GM18909 (cell line): Measurements from ENCODE around the gene EVX2.

Source experiments
- ATAC-seq: cut with Tn5 transposase; IDR thresholded peaks from one replicate; pipeline ENCODE4 v1.9.1; 2021; ENCODE audit warnings: mild to moderate bottlenecking; ENCODE audit not compliant: unreplicated experiment, poor library complexity

Gene EVX2

GRCh38 chr2:176109946-176110345, 26.2 kb upstream of the EVX2 start:
- ATAC-seq: no peak

- ATAC-seq: no peak
Measured at GRCh38 chr2:176109192-176109901, 25.6 kb upstream of the EVX2 start.

- ATAC-seq: no peak
Measured at GRCh38 chr2:176107731-176108181, 24.0 kb upstream of the EVX2 start.

- ATAC-seq: no peak
Measured at GRCh38 chr2:176106581-176107539, 23.1 kb upstream of the EVX2 start, which contains the start of gene HOXD11. Gene HOXD11 (plus strand): TSS chr2:176107280. CDS start chr2:176107356, 76 bp downstream.

- no peak for ATAC-seq
Measured at GRCh38 chr2:176105730-176106580, 22.2 kb upstream of the EVX2 start.

- no peak for ATAC-seq
Measured at GRCh38 chr2:176105078-176105729, 21.4 kb upstream of the EVX2 start.

GRCh38 chr2:176104316-176105077, 20.7 kb upstream of the EVX2 start:
- ATAC-seq: no peak

- no peak for ATAC-seq
Measured at GRCh38 chr2:176103742-176104315, 20.1 kb upstream of the EVX2 start.

GRCh38 chr2:176103194-176103593, 19.4 kb upstream of the EVX2 start:
- no peak for ATAC-seq

- ATAC-seq: no peak
Measured at GRCh38 chr2:176102309-176102866, 18.6 kb upstream of the EVX2 start.

- ATAC-seq: no peak
Measured at GRCh38 chr2:176101842-176102241, 18.1 kb upstream of the EVX2 start.

GRCh38 chr2:176101216-176101830, 17.6 kb upstream of the EVX2 start:
- ATAC-seq: no peak

GRCh38 chr2:176100547-176101140, 16.9 kb upstream of the EVX2 start:
- no peak for ATAC-seq

GRCh38 chr2:176099728-176100546, 16.2 kb upstream of the EVX2 start, which contains the start of gene HOXD12:
Gene HOXD12 (plus strand): TSS chr2:176099795. CDS start chr2:176099802, 7 bp downstream.
- ATAC-seq: no peak

- no peak for ATAC-seq
Measured at GRCh38 chr2:176099159-176099727, 15.5 kb upstream of the EVX2 start.
